ENCODE results near the gene ROR1.

DNA sequence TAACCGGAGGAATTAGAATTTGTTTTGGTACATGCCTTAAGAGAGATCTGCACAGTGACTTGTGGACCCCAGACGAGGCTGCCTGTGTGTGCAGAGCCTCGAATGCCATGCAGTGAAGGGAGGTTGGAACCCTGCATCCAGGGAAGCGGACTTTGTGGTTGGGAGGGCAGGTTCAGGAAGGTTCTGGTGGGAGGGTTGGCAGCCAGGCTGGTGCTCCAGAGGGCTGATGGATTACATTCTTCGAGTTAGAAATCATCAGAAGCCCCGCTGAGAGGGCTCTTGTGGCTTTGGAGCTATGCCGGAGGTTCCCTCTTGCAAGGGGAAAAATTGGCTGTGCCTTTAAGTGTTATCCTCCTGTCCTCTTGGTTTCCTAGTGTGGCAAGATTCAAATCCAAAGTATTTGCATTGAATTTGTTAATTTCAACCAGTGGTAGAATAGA lies 21.1 kb downstream of the ROR1 start:
- TF ChIP-seq EZH2 (IDR thresholded peaks at IDR 0.05), result no peak
- no peak for TF ChIP-seq POLR2AphosphoS5 (IDR thresholded peaks at IDR 0.05; ENCODE audit: borderline replicate concordance, low read depth, low read length)

Measured in SK-N-MC (cell line).